HPDE6-E6E7 (cell line): ENCODE results near the gene GPR143.
"Not testable (repeated sequence)": the region's sequence is repeated elsewhere in the genome, so short reads cannot be mapped to it uniquely, and the experiment has no call there.

ENCODE experiments used
- DNase-seq: peaks from one replicate; pipeline ENCODE4 v3.0.0; 2011; ENCODE audit warnings: missing footprints; ENCODE audit errors: extremely low spot score

Gene GPR143

DNA sequence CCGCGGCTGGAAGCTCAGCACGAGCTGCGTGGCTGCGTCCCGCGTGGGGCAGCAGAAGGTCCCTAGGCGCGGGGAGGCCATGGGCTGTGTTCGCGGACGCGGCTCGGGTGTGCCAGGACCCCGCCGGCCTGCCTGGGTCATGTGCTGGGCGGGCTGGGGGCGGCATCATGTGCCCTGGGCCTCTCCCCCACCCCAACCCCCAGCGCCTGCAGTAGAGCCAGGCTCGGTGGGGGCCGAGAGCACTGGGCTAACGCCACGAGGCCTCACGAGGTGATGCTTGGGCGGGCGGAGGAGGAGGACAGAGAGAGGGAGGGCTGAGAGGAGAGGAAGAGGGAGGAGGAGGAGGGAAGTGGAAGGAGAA lies at the start of gene GPR143:
Gene GPR143, minus strand, starts transcription at position 111 of the 361 bp plus-strand sequence. Its CDS starts 30 bp downstream, at position 81.
- DNase-seq = no peak

GRCh38 chrX:9811086-9811485 lies 45.4 kb upstream of the GPR143 start:
- DNase-seq = not testable (repeated sequence)

- DNase-seq = not testable (repeated sequence)
Measured at GRCh38 chrX:9809876-9810275, 44.2 kb upstream of the GPR143 start.

GRCh38 chrX:9807355-9808182 lies 41.9 kb upstream of the GPR143 start:
- peak; percentile 49 for DNase-seq

GRCh38 chrX:9805956-9806355 lies 40.3 kb upstream of the GPR143 start:
- DNase-seq = no peak

DNA sequence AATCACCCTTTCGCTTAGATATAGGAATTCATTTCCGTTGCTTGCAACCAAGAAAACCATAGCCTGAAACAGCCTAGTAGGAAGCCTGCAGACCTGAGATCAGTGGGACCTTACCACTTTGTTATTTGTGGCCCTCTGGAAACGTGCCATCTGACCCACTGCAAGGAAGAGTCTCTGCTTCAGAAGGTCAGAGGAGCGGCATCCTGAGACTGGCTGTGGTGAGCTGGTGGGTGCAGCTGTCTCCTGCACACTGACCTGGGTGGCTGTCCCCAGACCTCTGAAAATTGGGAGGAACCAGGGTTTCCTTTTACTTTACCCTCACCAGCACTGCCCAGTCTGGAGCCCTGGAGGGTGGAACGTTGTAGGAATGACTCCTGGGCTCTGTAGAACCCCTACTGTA lies 38.8 kb upstream of the GPR143 start:
- no peak for DNase-seq

- no peak for DNase-seq
Measured at GRCh38 chrX:9802737-9803136, 37.1 kb upstream of the GPR143 start.

- no peak for DNase-seq
Measured at GRCh38 chrX:9797384-9798360, 32.0 kb upstream of the GPR143 start.

- DNase-seq = no peak
Measured at GRCh38 chrX:9794495-9794894, 28.8 kb upstream of the GPR143 start.

- DNase-seq = no peak
Measured at GRCh38 chrX:9790866-9791265, 25.2 kb upstream of the GPR143 start.

- no peak for DNase-seq
Measured at GRCh38 chrX:9789555-9789954, 23.9 kb upstream of the GPR143 start.

- no peak for DNase-seq
Measured at GRCh38 chrX:9788911-9789310, 23.3 kb upstream of the GPR143 start.

DNA sequence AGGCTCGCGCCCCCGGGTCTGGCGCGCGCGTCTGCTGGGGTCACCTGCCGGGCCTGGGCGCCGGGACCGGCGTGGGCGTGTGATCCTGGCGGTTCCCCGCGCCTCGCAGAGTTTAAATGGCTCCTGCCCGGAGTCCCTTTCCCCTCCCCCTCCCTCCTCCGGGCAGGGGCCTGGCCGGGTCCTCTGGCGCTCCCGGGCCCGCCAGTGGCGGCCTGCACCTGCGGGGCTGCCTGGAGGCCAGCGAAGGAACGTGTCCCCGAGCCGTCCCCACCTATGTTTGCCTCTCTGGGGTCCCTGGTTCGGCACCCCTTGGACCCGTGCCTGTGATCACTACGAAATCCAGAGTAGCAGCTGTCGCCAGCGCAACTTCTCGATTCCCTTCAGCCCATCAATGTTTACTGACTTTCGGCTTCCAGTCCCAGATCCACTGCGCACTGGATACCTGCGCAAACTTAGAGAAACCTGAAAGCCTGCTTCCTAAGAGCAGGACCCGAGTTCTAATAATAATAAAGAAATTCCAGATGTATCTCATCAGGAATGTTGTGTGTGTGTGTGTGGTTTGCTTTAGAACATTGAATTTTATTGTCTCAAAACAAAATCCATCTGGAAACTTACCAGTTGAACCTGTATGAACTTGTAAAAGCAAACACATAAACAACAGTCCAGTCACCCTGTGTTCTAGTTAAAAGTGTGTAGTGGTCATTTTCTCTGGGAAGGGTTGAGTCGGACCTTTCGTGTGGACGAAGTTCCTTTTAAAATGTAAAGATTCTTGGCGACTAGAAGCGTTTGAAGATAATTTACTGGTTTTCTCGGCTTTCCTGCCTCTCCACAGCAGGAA lies 21.4 kb upstream of the GPR143 start:
- DNase-seq = no peak

GRCh38 chrX:9785944-9786797 lies 20.5 kb upstream of the GPR143 start, which contains the start of gene SHROOM2:
SHROOM2 (plus strand) TSS chrX:9786429; CDS start chrX:9786546, 117 bp downstream.
- DNase-seq = no peak

DNA sequence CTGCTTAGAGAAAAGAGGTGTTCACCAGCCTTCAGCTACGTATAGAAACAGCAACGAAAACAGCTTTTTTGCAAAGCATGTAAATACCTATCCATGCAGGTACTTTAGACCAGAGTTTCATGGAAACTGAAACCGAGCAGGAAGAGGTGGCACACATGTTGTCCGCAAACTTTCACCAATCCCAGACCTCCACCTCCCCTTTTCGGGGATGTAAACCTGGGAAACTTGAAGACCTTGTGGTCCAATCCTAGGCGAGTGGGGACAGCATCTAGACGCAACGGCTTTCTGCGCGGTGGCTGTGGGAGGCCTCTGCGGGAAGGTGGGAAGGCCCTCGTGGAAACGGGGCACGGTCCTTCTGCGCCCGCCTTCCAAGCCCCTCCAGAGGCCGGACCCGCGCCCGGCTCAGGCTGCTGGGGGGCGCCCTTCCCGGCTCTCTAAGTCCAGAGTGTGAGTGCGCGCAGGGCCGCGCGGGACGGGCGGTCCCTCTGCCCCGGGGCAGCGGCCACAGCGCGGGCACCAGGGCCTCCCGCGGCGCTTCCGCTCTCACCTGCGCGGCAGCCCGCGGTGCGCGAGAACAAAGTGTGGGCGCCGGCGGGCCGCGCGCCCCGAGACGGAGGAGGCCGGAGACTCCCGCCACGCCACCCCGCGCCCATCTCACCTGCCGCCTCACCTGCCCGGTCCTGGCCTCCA lies 19.8 kb upstream of the GPR143 start:
- DNase-seq = no peak

DNA sequence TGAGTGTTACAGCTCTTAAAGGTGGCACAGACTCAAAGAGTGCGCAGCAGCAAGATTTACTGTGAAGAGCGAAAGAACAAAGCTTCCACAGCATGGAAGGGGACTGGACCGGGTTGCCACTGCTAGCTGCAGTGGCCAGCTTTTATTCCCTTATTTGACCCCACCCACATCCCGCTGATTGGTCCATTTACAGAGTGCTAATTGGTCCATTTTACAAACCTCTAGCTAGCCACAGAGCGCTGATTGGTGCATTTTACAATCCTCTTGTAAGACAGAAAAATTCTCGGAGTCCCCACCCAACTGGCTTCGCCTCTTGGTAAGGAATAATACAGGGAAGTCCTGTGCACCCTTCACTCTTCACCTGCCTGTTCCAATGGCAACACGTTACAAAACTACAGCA lies 18.7 kb upstream of the GPR143 start:
- no peak for DNase-seq

GRCh38 chrX:9781941-9782340 lies 16.3 kb upstream of the GPR143 start:
- DNase-seq = no peak

GRCh38 chrX:9775930-9776329 lies 10.3 kb upstream of the GPR143 start:
- DNase-seq = no peak

DNA sequence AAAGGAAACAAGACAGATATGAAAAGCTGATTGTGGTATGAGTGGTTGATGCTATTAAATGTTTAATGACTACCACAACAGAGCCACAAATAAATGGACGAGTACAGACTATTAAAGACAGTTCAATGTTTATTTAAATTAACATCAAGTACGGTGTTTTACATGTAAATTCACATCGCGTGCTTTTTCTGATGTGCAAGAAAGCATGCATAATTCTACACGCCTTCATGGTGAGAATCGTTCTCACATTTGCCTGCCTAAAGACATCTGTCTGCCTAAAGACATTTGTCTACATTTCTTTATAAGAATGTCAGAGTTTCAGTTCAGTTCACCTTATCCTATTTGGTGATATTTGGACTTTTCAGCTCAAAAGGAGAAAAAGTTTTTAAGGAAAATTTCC lies 7.3 kb upstream of the GPR143 start:
- no peak for DNase-seq

GRCh38 chrX:9770319-9770718 lies 4.7 kb upstream of the GPR143 start:
- no peak for DNase-seq
